ENCODE measurements around the gene TNNT2.

The TNNT2 gene

GRCh38 chr1:201376107-201376463 lies 1.4 kb downstream of the TNNT2 start:
- FAIRE-seq = no peak

- no peak for FAIRE-seq
Observed at GRCh38 chr1:201375169-201375568, 2.3 kb downstream of the TNNT2 start.

GRCh38 chr1:201374364-201374763 lies 3.1 kb downstream of the TNNT2 start:
- no peak for FAIRE-seq

GRCh38 chr1:201371792-201372191 lies 5.7 kb downstream of the TNNT2 start:
- no peak for FAIRE-seq

- FAIRE-seq = no peak
Observed at GRCh38 chr1:201371276-201371675, 6.2 kb downstream of the TNNT2 start.

GRCh38 chr1:201370500-201370899 lies 7.0 kb downstream of the TNNT2 start:
- FAIRE-seq = no peak

GRCh38 chr1:201369209-201369608 lies 8.3 kb downstream of the TNNT2 start:
- no peak for FAIRE-seq

- no peak for FAIRE-seq
Observed at GRCh38 chr1:201366696-201367095, 10.8 kb downstream of the TNNT2 start.

GRCh38 chr1:201365251-201365650 lies 12.2 kb downstream of the TNNT2 start:
- FAIRE-seq = no peak

- FAIRE-seq = no peak
Observed at GRCh38 chr1:201364808-201365105, 12.7 kb downstream of the TNNT2 start.

- FAIRE-seq = no peak
Observed at GRCh38 chr1:201363467-201363866, 14.0 kb downstream of the TNNT2 start.

GRCh38 chr1:201362906-201363305 lies 14.6 kb downstream of the TNNT2 start:
- FAIRE-seq = no peak

GRCh38 chr1:201361652-201362504 lies 15.6 kb downstream of the TNNT2 start:
- no peak for FAIRE-seq

- FAIRE-seq = no peak
Observed at GRCh38 chr1:201360901-201361651, 16.4 kb downstream of the TNNT2 start.

GRCh38 chr1:201360486-201360885 lies 17.0 kb downstream of the TNNT2 start:
- no peak for FAIRE-seq

GRCh38 chr1:201359873-201360210 lies 17.6 kb downstream of the TNNT2 start:
- FAIRE-seq = no peak

- no peak for FAIRE-seq
Observed at GRCh38 chr1:201359031-201359872, 18.2 kb downstream of the TNNT2 start.

GRCh38 chr1:201358596-201358995 lies 18.9 kb downstream of the TNNT2 start:
- no peak for FAIRE-seq

- FAIRE-seq = no peak
Observed at GRCh38 chr1:201357636-201358348, 19.7 kb downstream of the TNNT2 start.

- no peak for FAIRE-seq
Observed at GRCh38 chr1:201357211-201357610, 20.3 kb downstream of the TNNT2 start.

- no peak for FAIRE-seq
Observed at GRCh38 chr1:201356701-201357100, 20.8 kb downstream of the TNNT2 start.

GRCh38 chr1:201356236-201356635 lies 21.2 kb downstream of the TNNT2 start:
- FAIRE-seq = no peak

- FAIRE-seq = no peak
Observed at GRCh38 chr1:201355471-201355870, 22.0 kb downstream of the TNNT2 start.
